Stimulated activated CD4-positive, alpha-beta T cell treated with anti-CD3 and anti-CD28 coated beads, Interleukin-2, amount 100 ng/mL, for 4 hours (primary cell): ENCODE data around the gene EDAR.

Source experiments
- DNase-seq: peaks from one replicate; pipeline ENCODE4 v3.0.0-alpha.2; 2020; ENCODE audit warnings: low read depth

The EDAR gene

DNA sequence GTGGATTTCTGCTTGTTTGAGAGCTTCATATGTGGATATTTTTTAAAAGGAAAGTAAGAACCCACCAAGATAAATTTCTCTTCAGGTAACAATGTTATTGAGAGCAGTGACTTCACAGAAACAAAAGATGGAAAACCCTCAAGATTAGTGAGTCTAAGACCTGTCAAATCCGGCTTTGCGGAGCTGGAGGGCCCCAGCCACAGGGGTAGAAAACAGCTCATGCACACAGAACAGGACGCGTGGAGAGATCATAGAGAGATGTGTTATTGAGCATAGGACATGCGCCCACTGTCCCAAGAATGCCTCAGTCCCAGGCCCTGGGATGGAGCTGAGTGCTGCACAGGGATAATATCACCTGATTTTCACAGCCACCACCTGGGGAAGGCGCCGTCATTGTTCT, 21.3 kb downstream of the EDAR start:
- no peak for DNase-seq

DNA sequence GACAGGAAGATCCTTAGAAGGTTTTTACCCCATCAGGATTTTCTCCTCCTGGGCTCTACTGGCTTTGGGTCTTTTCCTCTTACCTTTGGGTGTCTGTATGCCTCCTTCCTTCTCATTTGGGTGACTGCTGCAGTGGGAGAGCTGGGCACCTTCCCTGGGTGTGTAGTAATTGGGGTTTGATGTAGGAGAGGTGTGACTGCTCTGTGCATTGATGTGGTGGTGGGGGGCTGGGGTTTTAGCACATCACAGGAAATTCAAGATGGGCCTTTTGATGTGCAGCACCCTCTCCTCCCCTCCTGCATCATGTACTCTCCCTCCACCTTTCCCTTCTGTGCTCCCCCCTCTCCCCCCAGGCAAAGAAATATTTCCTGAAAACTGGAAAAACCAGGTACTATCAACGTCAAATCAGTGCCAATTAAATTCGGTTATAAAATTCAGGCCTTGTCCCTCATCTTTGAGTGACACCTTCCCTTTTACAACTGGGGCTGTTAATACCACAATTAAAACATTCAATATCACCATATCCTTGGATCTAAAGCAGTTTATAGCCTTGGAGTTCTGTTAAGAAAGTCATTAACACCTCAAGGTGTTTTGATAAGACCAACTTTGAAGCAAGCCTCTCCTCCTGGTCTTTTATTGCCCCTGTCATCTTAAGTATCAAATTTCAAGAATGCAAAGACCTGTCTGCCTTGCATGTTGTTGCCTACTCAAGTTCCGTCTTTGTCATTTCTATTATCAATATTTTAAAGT, 23.3 kb downstream of the EDAR start:
- DNase-seq: peak; percentile 14

DNA sequence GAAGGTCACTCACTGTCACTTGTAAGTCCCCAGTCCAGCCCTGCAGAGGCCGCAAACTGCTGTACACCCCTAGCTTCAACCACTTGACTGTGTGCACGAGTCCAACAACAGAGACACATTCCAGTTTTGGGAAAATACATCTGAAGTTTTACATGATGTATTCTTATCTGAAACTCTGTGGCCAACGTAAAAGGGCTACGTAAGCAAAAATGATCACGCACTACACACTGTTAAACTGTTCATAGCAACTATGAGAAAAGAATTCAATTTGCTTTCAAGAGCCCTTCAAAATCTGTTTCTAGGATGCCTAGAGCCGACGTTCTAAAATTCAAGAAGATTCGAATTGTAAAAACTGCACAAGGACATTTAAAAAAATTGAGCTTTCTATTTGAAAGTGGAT, 26.0 kb downstream of the EDAR start:
- DNase-seq: no peak

DNA sequence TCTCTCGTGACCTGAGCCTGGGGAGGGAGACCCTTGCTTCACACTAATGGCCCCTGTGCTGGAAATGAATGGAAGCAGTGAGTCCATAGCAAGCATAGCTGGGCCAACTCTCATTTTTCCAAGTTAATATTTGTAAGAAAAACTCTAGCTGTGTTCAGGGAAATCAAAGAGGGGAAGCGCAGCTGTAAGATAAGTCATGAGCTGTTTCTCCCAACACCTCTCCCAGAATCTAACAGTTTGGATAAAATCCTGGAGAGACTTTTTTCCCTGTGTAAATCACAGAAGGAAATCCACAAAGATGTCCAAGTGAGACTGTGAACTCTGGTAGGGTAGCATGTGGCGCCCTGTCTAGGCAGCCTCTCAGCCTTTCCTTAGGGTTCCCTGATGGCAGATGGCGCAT, 27.2 kb downstream of the EDAR start:
- DNase-seq: no peak

DNA sequence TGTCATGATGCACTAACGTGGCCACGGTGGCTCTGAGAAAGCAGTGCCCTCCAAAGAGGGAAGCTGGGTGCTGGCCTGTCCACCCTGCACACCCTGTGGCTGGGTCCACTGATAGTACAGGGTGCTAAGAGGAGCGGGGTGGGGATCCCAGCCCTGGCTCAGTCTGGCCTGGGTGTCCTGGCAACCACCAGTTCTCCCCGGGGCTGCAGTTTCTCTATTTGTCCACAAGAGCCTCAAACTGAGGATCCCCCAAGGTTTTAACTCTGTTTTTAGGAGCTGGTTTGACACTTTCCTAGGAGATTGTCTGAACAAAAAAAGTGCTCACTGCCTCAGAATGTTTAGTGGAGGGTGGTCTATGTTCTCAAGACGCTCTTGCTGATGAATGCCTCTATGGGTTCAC, 29.0 kb downstream of the EDAR start:
- no peak for DNase-seq

DNA sequence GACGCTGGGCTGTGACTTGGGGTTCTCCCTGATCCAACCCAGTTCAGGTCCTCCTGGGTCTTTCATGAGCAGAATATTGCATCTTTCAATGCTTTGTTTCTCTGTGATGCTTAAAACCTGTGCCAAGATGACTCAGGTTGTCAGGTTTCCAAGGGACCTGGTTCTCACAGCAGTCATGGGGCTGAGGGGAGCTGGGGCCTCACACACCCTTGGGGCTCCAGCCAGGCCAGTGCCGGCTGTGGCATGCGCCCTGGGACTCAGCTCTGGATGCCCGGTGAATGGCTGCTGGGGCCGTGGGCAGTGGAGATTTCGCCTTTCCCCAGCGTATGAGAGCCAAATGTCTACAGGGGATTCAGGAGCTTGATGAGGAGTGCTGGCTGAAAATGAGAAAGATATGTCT, 29.6 kb downstream of the EDAR start:
- no peak for DNase-seq

DNA sequence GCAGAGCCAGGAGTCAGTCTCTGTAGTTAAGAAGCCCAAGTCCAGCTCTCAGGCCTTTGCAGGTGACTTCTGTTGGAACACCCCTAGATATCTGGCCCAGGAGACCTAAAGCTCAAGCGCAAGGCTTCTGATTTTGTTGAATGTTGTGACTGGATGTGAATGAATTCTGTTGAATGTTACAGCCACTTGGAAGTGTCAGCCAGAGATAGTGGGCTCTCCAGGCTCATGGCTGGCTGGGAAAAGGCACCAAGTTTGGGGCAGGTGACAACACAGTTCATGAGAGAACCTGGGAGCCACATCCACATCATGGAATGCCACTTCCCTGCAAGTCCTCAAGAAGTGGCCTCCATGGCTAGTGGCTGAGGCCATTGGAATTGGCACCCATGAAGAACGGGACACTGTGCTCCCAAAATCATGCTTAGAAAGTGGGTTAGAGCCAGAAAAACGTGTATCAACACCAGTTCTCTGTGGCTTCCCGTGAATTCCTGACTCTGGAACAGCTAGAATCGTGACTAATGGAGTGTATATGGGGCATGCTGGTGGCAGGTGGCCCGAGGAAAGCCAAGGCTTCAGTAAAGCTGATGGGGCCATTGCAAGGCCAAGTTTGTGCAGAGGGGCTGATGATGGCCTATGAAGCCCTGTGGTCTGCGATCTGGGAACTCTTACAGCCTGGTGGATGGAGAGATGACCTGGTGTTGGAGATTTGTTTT, 30.2 kb downstream of the EDAR start:
- no peak for DNase-seq

DNA sequence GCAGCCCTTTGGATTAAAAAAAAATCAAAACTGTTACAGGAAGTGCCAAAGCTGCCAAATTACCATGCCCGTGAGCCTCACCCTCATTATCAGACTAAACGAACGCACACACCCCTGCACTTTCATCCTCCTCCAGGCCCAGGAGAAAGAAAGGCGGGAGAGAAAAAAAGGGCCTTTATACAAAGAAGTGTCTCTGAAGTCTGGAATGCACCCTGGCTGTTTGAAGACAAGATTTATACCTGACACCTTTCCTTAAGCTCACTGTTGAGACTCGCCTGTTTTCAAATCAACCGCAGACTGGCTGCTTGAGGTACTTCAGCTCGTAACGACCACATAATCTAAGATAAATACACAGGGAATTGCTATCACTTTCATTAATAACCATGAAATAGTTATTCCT, 31.0 kb downstream of the EDAR start:
- no peak for DNase-seq

DNA sequence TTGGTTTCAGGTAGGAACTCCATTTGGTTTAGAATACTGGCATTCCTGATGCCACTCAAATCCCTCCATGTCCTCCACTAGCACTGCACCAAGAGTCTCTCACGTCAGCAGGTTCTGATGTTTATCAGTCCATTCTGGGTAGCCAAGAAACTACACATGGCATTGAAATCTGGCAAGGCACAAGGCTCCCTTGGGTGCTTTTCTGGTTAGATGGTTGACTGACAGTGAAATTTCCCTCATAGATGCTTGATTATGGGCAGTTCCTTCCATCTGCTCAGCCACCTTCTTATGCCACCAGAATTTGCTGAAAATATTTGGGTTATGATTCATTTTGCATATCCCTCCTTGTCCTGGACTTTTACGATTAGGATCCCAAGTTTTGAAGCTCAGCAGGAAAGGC, 32.6 kb downstream of the EDAR start:
- DNase-seq: no peak

DNA sequence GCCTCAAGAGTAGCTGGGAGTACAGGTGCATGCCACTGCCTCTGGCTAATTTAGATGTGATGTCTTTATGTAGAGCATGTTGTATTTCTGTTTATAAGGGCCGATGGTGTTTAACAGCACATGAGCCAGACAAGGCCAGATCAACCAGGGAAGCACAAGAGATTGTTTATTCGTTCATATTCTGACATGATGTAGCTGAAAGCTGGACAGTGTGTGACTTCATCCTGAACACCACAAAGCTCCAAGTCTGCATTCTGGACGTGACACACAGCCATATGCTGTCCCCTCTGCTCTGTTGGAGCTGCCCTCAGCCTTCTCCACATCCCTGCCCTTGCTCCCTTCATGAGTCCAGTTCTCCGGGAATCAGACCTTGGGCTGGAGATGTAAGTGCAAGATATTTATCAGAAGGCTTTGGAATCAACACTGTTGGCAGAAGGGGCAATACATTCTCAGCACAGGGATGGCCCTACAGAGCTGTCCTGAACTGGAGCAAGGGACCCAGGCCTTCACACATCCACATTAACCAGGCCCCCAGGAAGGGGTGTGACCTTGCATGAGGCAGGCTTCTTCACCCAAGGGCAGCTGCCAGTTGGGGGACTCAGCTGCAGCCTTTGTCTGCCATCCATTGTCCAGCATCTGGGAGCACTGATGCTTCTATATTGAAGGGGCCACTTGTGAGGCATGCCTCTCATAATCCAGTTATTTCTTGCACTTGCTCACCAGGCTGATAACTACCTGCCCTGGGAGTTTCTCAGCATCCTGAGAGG, 38.5 kb downstream of the EDAR start:
- no peak for DNase-seq

DNA sequence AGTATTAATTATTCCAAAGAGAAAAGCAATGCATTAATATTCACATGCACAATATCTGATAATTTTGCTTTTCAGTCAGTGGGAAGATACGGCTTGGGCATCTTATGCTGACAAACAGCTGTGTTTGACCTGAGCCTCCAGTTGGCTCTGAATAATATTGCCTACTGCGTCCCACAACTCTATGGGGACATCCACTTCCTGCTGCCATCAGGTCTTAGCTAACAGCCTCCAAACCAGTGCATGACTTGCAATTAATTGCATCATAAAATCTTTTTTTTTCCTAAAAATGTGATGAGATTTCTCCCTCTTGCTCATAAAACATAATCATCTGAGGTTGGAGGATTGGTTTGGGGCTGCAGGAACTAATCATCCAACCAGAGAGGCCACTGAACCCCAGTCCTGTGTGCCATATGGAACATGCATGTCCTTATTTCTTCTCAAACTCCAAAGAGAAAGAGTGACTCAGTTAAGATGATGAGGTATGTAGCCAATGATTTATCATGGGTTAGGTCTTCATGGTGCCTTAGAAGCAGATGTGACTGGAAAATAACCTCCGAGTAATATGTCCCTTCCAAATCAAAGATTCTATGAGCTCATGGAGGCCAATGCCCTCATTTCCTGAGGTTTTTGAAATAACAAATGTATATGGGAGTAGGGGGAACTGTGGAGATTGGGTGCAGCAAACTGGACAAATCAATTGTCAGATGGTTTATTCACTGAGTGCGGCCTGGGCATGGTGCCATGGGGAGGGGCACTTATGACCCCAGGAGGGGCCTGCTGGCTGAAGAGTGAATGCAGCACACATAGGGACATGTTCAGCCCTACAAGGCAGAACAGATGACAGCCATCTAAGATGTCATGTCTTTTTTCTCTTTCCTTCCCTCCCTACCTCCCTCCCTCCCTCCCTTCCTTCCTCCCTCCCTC, 39.4 kb downstream of the EDAR start:
- DNase-seq: no peak

DNA sequence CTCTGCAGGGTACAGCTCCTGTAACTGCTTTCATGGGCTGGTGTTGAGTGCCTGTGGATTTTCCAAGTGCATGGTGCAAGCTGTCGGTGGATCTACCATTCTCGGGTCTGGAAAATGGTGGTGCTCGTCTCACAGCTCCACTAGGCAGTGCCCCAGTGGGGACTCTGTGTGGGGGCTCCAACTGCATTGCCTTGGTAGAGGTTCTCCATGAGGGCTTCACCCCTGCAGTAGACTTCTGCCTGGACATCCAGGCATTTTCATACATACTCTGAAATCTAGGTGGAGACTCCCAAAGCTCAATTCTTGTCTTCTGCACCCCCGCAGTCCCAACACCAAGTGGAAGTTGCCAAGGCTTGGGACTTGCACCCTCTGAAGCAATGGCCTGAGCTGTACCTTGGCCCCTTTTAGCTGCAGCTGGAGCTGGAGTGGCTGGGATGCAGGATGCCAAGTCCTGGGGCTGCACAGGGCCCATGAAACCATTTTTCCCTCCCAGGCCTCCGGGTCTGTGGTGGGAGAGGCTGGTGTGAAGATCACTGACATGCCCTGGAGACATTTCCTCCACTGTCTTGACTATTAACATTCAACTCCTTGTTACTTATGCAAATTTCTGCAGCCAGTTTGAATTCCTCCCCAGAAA, 41.6 kb downstream of the EDAR start:
- no peak for DNase-seq

DNA sequence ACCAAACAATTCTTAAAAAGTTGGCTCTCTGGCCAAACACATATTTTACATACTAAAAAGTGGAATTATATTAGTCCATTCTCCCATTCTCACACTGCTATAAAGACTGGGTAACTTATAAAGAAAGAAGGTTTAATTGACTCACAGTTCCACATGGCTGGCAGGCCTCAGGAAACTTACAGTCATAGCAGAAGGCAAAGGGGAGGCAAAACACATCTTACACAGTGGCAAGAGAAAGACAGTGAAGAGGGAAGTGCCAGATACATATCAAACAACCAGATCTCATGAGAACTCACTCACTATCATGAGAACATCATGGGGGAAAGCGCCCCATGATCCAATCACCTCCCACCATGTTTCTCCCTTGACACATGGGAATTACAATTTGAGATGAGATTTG, 42.6 kb downstream of the EDAR start:
- no peak for DNase-seq

DNA sequence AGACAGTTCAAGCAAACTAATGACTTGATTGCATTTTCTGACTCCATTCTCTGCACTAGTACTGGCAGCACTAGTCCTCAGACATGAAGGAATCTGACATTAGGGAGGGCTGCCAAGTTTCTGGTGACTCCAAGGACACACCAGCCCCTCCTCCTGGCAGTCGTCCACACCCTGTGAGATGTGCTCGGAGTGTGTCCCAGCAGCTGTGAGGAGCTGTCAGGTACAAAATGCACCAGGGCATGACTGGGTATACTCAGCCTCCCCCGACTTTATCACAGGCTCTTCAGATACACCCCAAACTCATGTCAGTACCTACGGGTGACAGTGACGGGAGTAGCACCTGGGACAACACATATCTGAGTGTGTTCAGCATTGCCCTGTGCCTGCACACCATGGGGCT, 43.1 kb downstream of the EDAR start:
- no peak for DNase-seq

DNA sequence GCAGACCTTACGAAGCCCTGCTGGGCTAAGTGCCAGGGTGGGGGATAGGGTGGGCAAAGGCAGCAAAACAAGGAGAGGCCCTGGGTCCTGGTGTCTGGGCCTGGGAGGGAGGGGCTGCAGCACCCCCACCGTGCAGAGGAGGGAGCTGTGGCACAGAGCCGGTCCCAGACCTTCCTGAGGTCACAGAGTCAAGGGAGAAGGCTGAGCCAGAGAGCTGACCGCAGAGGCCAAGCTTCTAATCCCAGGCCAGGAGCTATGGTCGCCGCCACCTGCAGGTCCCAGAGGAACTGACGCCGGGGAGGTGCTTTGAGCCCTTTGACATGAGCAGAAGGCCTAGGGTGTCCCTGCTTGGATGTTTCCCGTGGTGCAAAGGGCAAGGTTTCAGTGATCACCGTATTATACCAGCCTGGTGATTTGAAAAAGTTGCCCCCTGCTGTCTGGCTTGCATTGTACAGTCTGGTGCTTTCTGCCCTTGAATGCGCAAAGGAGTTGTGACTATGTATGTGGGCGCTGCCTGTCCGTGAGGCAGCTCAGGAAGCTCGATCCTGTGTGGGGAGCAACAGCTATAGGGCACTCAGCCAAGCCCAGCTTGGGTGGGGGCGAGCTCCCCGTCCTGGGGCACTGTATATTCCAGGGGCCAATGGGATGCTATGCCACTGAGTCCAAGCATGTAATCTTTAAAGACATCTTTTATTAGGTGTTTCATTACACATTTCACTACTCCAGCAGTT, 44.3 kb downstream of the EDAR start:
- DNase-seq: no peak

DNA sequence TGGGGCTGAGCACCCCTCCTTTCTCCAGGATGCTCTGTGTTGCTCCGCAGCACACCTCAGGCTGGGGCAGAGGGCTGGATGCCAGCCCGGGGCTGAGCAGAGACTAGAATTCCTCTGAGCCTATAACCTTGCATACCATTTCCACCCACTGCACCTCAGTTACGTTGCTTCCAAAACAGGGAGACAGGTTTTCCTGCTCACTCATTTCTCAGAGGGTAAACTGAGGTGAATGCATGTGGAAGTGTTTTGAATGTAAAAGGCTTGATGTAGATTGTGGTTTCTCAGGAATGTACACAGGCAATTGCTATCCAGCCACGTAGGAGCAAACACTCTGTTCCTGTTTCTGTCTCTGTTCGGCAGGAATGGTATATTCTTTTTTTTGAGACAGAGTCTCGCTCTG, 45.3 kb downstream of the EDAR start:
- no peak for DNase-seq

DNA sequence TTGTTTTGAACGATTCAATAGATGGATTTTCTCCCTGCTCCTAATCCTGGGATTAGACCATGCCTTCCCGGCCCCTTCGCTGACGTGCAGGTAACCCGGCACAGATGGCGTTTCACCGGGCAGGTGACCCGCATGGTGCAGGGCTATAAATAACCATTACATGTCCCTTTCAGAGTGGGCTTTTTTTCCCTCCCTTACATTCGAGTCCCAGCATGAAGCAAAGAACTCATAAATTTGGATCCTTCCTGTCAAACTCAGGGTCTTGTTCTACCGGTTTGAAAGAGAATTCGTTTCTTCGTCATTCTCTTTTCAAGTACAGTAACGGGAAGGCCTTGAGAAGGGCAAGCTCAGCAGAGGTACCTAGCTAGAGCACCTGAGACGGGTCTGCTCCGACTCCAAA, 46.1 kb downstream of the EDAR start:
- DNase-seq: no peak

DNA sequence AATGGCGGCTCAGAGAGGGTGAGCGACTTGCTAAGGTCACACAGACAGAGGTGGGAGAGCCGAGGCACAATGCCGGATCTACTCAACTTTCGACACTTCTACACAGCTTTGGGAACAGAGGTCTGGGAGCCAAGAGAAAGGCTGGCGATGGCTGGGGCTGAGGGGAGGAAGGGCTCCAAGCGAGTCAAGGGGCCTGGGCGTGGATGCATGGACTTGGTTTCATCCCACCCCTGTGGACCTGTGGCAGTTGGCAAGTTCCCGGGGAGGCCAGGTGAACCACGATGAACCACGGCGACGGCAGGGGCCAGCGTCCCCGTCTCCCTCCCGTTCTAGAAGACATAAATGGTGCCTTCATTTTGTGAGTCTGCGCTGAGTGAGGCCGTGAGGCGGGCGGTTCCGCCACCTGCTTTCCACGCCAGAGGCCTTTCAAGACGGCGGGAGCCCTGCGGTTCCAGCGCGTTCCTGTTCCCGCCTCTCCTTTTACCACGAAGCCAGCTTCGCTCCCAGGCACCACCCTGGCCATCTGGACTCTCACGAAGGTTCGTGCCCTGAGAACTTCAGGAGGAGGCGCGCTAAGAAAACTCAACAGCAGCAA, 46.7 kb downstream of the EDAR start:
- DNase-seq: no peak

DNA sequence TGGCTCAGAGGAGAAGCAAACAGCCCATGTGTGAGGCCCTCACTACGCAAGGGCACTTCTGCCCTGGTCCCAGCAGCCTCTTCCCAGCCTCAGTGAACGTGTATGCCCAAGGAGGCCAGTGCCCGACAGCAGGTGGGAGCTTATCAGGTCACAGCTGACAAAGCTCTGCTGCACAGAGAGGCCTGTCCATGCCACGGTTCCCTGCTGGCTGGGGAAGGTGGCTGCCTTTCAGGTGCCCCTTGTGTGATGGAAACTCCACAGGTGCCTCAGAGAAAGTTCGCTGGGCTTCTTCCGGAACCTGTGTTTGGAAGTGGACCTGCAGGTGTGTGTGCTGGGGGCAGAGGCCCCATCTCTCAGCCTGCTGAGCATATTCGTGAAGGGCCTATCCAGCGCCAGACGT, 47.3 kb downstream of the EDAR start:
- no peak for DNase-seq

DNA sequence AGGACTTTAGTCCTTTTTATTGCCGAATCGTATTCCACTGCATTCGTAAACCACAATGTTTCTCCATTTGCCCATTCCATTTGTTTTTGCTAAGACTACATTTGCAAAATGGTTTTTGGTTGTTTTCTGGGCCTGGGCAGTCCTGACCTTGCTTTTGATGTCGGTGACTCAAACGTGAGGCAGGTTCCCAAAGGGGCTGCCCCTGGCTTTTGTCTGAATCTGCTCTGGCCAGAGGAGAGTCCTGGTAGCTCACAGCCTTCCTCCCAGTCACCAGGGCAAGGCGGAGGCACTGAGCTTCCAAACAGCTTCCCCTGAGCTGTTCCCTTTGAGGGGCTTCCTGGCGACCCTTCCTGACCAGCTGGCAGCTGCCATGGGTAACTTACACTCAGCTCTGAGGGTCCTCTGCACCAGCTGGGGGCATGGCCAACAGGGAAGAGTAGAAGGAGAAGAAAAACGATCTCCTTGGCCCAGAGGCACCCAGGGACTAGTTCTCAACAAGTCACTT, 47.8 kb downstream of the EDAR start:
- no peak for DNase-seq
